Body of pancreas (tissue), 4 donors: ENCODE measurements around the gene ZNF416.

Experiments
- POLR2A ChIP-seq, 3 donors: fragments of 450-650 bp; IDR thresholded peaks; one replicate each; pipeline ENCODE4 v1.6.1; 2016; ENCODE audit warnings: antibody characterized with exemption in 3 of 3, mild to moderate bottlenecking in 2 of 3
- TF ChIP-seq, protein P1 (sequence below), 7 experiments: fragments of 450-650 bp in 4 of 7; fragments of 200-600 bp in 3 of 7; sonication (generic) in 3 of 7; IDR thresholded peaks; one replicate each; pipeline ENCODE4 v1.5.1; 2016 to 2019; ENCODE audit warnings: antibody characterized with exemption in 7 of 7

DNA sequence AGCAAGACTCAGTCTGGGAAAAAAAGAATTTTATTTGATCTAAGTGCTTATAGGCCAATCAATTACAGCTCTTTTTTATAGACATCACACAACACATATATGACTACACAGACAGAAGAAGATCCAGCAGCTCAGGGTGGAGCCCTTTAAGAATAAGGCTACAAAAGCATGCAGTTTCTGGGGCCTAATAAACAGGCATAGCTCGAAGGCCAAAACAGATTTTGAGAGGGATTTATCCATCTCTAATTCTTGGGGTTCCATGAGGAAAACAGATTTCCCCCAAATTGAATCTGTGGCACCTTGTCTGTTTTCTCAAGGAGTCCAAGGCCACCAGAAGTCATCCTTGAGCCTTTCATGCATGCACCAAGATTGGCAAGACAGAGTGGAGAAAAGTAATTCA, 15.2 kb downstream of the ZNF416 start:
- TF ChIP-seq, protein P1, sequence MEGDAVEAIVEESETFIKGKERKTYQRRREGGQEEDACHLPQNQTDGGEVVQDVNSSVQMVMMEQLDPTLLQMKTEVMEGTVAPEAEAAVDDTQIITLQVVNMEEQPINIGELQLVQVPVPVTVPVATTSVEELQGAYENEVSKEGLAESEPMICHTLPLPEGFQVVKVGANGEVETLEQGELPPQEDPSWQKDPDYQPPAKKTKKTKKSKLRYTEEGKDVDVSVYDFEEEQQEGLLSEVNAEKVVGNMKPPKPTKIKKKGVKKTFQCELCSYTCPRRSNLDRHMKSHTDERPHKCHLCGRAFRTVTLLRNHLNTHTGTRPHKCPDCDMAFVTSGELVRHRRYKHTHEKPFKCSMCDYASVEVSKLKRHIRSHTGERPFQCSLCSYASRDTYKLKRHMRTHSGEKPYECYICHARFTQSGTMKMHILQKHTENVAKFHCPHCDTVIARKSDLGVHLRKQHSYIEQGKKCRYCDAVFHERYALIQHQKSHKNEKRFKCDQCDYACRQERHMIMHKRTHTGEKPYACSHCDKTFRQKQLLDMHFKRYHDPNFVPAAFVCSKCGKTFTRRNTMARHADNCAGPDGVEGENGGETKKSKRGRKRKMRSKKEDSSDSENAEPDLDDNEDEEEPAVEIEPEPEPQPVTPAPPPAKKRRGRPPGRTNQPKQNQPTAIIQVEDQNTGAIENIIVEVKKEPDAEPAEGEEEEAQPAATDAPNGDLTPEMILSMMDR (IDR thresholded peaks at IDR 0.05) = no peak
- TF ChIP-seq POLR2A (IDR thresholded peaks at IDR 0.05) = no peak
